Activated CD4-positive, alpha-beta memory T cell treated with anti-CD3 and anti-CD28 coated beads, Interleukin-2, amount 10 ng/mL, durations not matched to agents 7 days and 5 days (primary cell): ENCODE measurements around the gene ZNF468. TPM values are rescaled to one million over a fixed set of nuclear protein-coding genes. Genes with fewer than 3 reads are reported as not detected.
"Not testable (repeated sequence)": the region's sequence is repeated elsewhere in the genome, so short reads cannot be mapped to it uniquely, and the experiment has no call there.

ENCODE experiments used
- CTCF ChIA-PET: fragments of 350-600 bp; sonication (Branson Sonifier 250); formaldehyde crosslinking; loops from one replicate; lab custom pipeline; 2021; ENCODE audit warnings: antibody characterized with exemption, inconsistent platforms; lab: Charles Lee
- POLR2A ChIA-PET: fragments of 350-600 bp; sonication (Branson Sonifier 250); formaldehyde crosslinking; loops from one replicate; lab custom pipeline; 2021; ENCODE audit warnings: antibody characterized with exemption; lab: Charles Lee
- DNase-seq: peaks from one replicate; pipeline ENCODE4 v3.0.0-alpha.2; 2020
- H3K27ac Mint-ChIP-seq: one replicate; pipeline ENCODE4 v1.8.0; 2021; ENCODE audit warnings: mild to moderate bottlenecking, mixed read lengths
- H3K27me3 Mint-ChIP-seq: one replicate; pipeline ENCODE4 v1.8.0; 2021; ENCODE audit warnings: mixed read lengths
- H3K36me3 Mint-ChIP-seq: one replicate; pipeline ENCODE4 v1.8.0; 2021; ENCODE audit warnings: low read depth, mixed read lengths
- H3K4me1 Mint-ChIP-seq: one replicate; pipeline ENCODE4 v1.8.0; 2021; ENCODE audit warnings: mixed read lengths
- H3K4me3 Mint-ChIP-seq: one replicate; pipeline ENCODE4 v1.8.0; 2021; ENCODE audit warnings: mild to moderate bottlenecking, mixed read lengths
- H3K9me3 Mint-ChIP-seq: one replicate; pipeline ENCODE4 v1.8.0; 2021; ENCODE audit warnings: mixed read lengths
- total RNA-seq, 2 experiments: library from RNA; stranded (reverse); gene quantifications; one replicate each; pipeline ENCODE4 v1.2.3, GENCODE V29; 2021

The ZNF468 gene
- total RNA-seq = 10 to 100 TPM; 16.0 to 16.4 TPM

DNA sequence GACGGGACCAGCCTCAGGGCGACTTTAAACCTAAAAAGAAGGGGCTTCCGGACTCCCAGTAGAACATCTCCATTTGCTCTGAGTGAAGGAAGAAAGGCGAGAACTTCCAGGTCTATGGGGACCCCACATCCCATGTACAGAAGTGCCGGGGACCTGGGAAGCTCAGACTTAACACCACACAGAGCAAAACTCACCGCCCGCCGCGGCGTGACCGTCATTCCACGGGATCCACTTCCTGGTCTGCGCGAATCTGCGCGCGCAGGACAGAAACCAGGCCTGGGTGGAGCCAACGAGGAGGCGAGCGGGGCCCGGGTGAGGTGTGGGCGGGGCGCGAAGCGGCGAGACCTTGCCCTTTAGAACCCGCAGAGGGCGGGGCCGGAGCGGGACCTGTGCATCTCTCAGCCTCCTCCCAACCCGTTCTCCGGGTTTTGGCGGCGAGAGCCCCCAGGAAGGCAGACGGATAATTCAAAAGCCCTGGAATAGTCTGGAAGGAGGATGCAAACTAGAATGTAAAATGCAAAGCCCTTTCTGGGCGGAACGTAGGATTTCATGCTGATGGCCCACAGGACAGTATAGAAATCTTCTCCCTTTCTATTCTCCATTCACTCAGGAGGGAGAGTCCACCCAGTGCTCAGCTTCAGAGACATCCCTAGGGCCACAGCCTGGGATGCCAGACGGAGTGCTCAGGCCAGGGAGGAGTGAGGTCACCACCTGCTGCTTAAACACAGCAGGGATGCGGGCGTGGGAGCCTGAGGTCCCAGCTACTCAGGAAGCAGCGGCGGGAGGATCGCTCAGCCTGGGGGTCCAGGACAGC is at the start of gene ZNF468:
ZNF468 (minus strand) TSS at position 242 of the 814 bp plus-strand sequence. CDS start 3,347 bp downstream, outside the sequence.
- Mint-ChIP-seq H3K27ac (peak within 1 kb of the TSS; percentile 82), H3K9me3 (peaks cover 34% of the 10 kb centered on the region), H3K4me1 (peaks cover 28% of the 10 kb centered on the region), H3K36me3 (peaks cover 50% of the 10 kb centered on the region), H3K4me3 (peak within 1 kb of the TSS; percentile 93)
- peak; percentile 78 for DNase-seq
- CTCF ChIA-PET, H3K27me3 Mint-ChIP-seq: not testable (repeated sequence)
- POLR2A ChIA-PET = interaction anchor here (1.0 kb wide), 1 partner anchor 104 kb away, joined by 4 read pairs; no protein-coding TSS in a partner anchor

GRCh38 chr19:52904052-52904780 is 46.8 kb upstream of the ZNF468 start:
- DNase-seq, POLR2A ChIA-PET, H3K4me1 Mint-ChIP-seq, H3K4me3 Mint-ChIP-seq, H3K27me3 Mint-ChIP-seq, CTCF ChIA-PET, H3K27ac Mint-ChIP-seq: not testable (repeated sequence)
- H3K9me3 Mint-ChIP-seq = peaks cover 52% of the 10 kb centered on the region
- peaks cover 41% of the 10 kb centered on the region for H3K36me3 Mint-ChIP-seq

- no peak overlapping the region for H3K27ac Mint-ChIP-seq
- DNase-seq = no peak
- H3K4me1 Mint-ChIP-seq = peaks cover 8% of the 10 kb centered on the region
- H3K4me3 Mint-ChIP-seq = no peak overlapping the region
- no peaks in the 10 kb centered on the region for H3K27me3 Mint-ChIP-seq
- peaks cover 42% of the 10 kb centered on the region for H3K36me3 Mint-ChIP-seq
- POLR2A ChIA-PET = no interaction called here
- peaks cover 43% of the 10 kb centered on the region for H3K9me3 Mint-ChIP-seq
- CTCF ChIA-PET = no interaction called here
Observed at GRCh38 chr19:52901842-52902241, 44.4 kb upstream of the ZNF468 start.

DNA sequence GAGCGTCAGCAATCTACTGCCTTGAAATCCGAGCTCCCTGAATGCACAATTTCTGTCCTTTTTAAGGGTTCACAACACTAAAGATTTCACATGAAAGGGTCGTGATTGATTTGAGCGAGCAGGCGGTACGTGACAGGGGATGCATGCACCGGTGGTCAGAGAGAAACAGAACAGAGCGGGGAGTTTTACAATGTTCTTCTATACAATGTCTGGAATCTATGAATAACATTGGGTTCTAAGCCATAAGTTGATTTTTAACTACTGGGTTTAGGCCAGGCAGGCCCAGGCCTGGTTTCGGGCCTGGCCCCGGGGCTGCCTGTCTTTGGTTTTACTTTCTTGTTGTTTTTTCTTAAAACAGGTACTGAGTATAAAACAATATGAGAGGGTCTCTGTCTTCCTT is 41.2 kb upstream of the ZNF468 start:
- CTCF ChIA-PET, H3K27ac Mint-ChIP-seq: not testable (repeated sequence)

DNA sequence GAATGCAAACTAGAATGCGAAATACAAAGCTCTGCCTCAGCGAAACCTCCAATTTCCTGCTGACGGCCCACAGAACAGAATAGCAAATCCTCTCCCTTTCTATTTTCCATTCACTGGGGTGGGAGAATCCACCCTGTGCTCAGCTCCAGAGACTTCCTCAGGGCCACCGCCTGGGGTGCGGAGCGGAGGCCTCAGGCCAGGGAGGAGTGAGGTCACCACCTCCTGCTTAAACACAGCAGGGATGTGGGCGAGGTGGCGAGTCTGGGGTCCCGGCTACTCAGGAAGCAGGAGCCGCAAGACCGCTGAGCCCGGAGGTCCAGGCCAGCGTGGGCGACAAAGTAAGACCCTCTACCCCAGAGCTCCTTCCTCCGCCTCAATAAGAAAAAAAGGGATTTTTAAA is 40.7 kb upstream of the ZNF468 start:
- POLR2A ChIA-PET = no interaction called here
- no peak overlapping the region for H3K27ac Mint-ChIP-seq
- CTCF ChIA-PET = no interaction called here

More for the DNA sequence above, 41.2 kb upstream of the ZNF468 start:
- H3K27me3 Mint-ChIP-seq, POLR2A ChIA-PET, DNase-seq: not testable (repeated sequence)
- H3K36me3 Mint-ChIP-seq = peaks cover 40% of the 10 kb centered on the region
- H3K4me1 Mint-ChIP-seq = peaks cover 12% of the 10 kb centered on the region
- H3K9me3 Mint-ChIP-seq = peaks cover 32% of the 10 kb centered on the region
- peak overlapping the region; percentile 1 for H3K4me3 Mint-ChIP-seq

GRCh38 chr19:52897138-52897935 is 39.9 kb upstream of the ZNF468 start, which contains the start of gene ZNF320:
Gene ZNF320 (minus strand): TSS chr19:52897635. CDS start chr19:52890255, 7,380 bp downstream.
- peaks cover 46% of the 10 kb centered on the region for H3K36me3 Mint-ChIP-seq

More for the DNA sequence above, 40.7 kb upstream of the ZNF468 start:
- Mint-ChIP-seq H3K27me3 (no peaks in the 10 kb centered on the region), H3K4me1 (peaks cover 12% of the 10 kb centered on the region), H3K36me3 (peaks cover 38% of the 10 kb centered on the region), H3K9me3 (peaks cover 27% of the 10 kb centered on the region), H3K4me3 (peak overlapping the region; percentile 89)
- DNase-seq = no peak

DNA sequence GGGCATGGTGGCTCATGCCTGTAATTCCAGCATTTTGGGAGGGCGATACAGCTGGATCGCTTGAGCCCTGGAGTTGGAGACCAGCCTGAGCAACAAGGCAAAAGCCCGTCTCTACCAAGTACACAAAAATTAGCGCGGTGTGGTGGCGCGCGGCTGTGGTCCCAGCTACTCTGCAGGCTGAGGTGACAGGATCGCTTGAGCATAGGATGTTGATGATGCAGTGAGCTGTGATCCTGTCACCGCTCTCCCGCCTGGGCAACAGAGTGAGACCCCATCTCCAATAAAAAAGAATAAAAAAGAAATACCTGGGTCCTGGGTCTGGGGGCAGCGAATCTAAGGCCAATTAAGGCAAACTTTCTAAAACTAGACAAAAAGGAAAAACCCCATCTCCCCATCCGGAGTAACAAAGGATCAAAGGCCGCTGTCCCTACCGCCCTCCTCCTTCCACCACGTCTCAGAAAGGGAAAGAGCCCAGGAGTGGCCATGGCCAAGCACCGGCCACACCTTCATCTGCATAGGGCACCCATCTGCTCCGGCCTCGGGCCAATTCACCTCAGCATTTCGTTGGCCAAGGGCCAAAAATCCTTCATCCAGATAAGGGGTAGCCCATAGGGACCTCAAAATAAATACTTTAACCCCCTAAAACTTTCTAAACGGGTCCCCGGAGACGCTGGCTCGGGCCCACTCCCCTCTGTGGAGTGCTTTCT is 39.2 kb upstream of the ZNF468 start:
- ChIA-PET POLR2A (interaction anchor here (0.7 to 1.1 kb wide), 2 partner anchors 25 to 499 kb away, joined by 3 read pairs; partner anchors contain the start of gene ZNF765), CTCF (no interaction called here)
- peaks cover 12% of the 10 kb centered on the region for H3K4me1 Mint-ChIP-seq
- H3K27me3 Mint-ChIP-seq = no peaks in the 10 kb centered on the region
- H3K36me3 Mint-ChIP-seq = peaks cover 50% of the 10 kb centered on the region
- peaks cover 24% of the 10 kb centered on the region for H3K9me3 Mint-ChIP-seq
- H3K4me3 Mint-ChIP-seq = peak overlapping the region; percentile 89
- no peak for DNase-seq
- H3K27ac Mint-ChIP-seq = peak overlapping the region; percentile 83

More at GRCh38 chr19:52897138-52897935, 39.9 kb upstream of the ZNF468 start, which contains the start of gene ZNF320:
- peak; percentile 93 for DNase-seq
- CTCF ChIA-PET = no interaction called here
- no peaks in the 10 kb centered on the region for H3K27me3 Mint-ChIP-seq
- H3K4me1 Mint-ChIP-seq = peaks cover 12% of the 10 kb centered on the region
- peaks cover 27% of the 10 kb centered on the region for H3K9me3 Mint-ChIP-seq
- H3K4me3 Mint-ChIP-seq = peak within 1 kb of the TSS; percentile 89
- H3K27ac Mint-ChIP-seq = peak within 1 kb of the TSS; percentile 83
- POLR2A ChIA-PET = interaction anchor here (0.6 kb wide), 1 partner anchor 1240 kb away, joined by 3 read pairs; no protein-coding TSS in a partner anchor

GRCh38 chr19:52891336-52891735 is 33.9 kb upstream of the ZNF468 start:
- no peak overlapping the region for H3K4me3 Mint-ChIP-seq
- DNase-seq = no peak
- ChIA-PET POLR2A (no interaction called here), CTCF (no interaction called here)
- H3K36me3 Mint-ChIP-seq = peaks cover 77% of the 10 kb centered on the region
- H3K9me3 Mint-ChIP-seq = peaks cover 38% of the 10 kb centered on the region
- H3K27ac Mint-ChIP-seq = peak overlapping the region; percentile 6
- no peaks in the 10 kb centered on the region for H3K27me3 Mint-ChIP-seq
- no peaks in the 10 kb centered on the region for H3K4me1 Mint-ChIP-seq

- H3K27ac Mint-ChIP-seq = no peak overlapping the region
- H3K36me3 Mint-ChIP-seq = peaks cover 76% of the 10 kb centered on the region
- no peak overlapping the region for H3K4me3 Mint-ChIP-seq
- CTCF ChIA-PET = no interaction called here
- H3K4me1 Mint-ChIP-seq = no peaks in the 10 kb centered on the region
- no peaks in the 10 kb centered on the region for H3K27me3 Mint-ChIP-seq
- peaks cover 38% of the 10 kb centered on the region for H3K9me3 Mint-ChIP-seq
- POLR2A ChIA-PET = no interaction called here
- no peak for DNase-seq
Observed at GRCh38 chr19:52889931-52890330, 32.5 kb upstream of the ZNF468 start.

DNA sequence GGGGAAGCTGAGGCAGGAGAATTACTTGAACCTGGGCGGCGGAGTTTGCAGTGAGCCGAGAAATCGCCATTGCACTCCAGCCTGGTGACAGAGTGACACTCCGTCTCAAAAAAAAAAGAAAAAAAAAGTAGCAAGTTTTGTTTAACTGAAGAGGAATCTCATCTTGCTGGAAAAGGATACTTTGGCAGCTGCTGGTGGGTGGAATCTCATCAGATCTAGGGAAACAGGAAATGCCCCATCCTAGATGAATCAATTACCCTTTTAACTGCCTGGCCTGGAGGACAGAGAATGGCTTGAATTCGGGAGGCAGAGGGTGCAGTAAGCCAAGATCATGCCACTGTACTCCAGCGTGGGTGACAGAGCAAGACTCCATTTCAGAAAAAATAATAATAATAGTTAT is 31.7 kb upstream of the ZNF468 start:
- no peak overlapping the region for H3K27ac Mint-ChIP-seq
- CTCF ChIA-PET = no interaction called here

GRCh38 chr19:52880895-52881389 is 23.5 kb upstream of the ZNF468 start:
- no peaks in the 10 kb centered on the region for H3K4me1 Mint-ChIP-seq
- no peak overlapping the region for H3K27ac Mint-ChIP-seq
- H3K36me3 Mint-ChIP-seq = peaks cover 71% of the 10 kb centered on the region
- ChIA-PET POLR2A (no interaction called here), CTCF (no interaction called here)
- no peak for DNase-seq
- no peaks in the 10 kb centered on the region for H3K27me3 Mint-ChIP-seq
- H3K4me3 Mint-ChIP-seq = no peak overlapping the region
- H3K9me3 Mint-ChIP-seq = peaks cover 59% of the 10 kb centered on the region

More for the DNA sequence above, 31.7 kb upstream of the ZNF468 start:
- Mint-ChIP-seq H3K4me1 (no peaks in the 10 kb centered on the region), H3K36me3 (peaks cover 77% of the 10 kb centered on the region), H3K4me3 (no peak overlapping the region), H3K27me3 (no peaks in the 10 kb centered on the region), H3K9me3 (peaks cover 40% of the 10 kb centered on the region)
- POLR2A ChIA-PET = interaction anchor here (0.6 kb wide), 1 partner anchor 74 kb away, joined by 3 read pairs; no protein-coding TSS in a partner anchor
- no peak for DNase-seq

GRCh38 chr19:52872996-52873395 is 15.6 kb upstream of the ZNF468 start:
- H3K4me3 Mint-ChIP-seq, H3K4me1 Mint-ChIP-seq, DNase-seq, H3K27ac Mint-ChIP-seq, H3K27me3 Mint-ChIP-seq, POLR2A ChIA-PET, CTCF ChIA-PET: not testable (repeated sequence)
- Mint-ChIP-seq H3K9me3 (peaks cover 59% of the 10 kb centered on the region), H3K36me3 (peaks cover 13% of the 10 kb centered on the region)
